UCSD-AML1 (cell line): ENCODE measurements around the gene ABCD4.

Source experiments
- DNase-seq: peaks from one replicate; lab custom pipeline; 2025; ENCODE audit not compliant: unreplicated experiment; lab: John Stamatoyannopoulos, UW

ABCD4 gene

GRCh38 chr14:74260525-74261233 lies 42.1 kb downstream of the ABCD4 start:
- DNase-seq, result no peak

GRCh38 chr14:74259513-74259912 lies 43.2 kb downstream of the ABCD4 start:
- DNase-seq, result no peak

GRCh38 chr14:74258764-74259035 lies 44.0 kb downstream of the ABCD4 start:
- DNase-seq, result no peak

- DNase-seq, result no peak
Observed at GRCh38 chr14:74257941-74258763, 44.6 kb downstream of the ABCD4 start.

- DNase-seq, result peak; percentile 67
Observed at GRCh38 chr14:74257078-74257940, 45.4 kb downstream of the ABCD4 start.

GRCh38 chr14:74255281-74255680 lies 47.5 kb downstream of the ABCD4 start:
- no peak for DNase-seq

GRCh38 chr14:74249433-74250375 lies 53.0 kb downstream of the ABCD4 start:
- DNase-seq, result no peak

- DNase-seq, result no peak
Observed at GRCh38 chr14:74248017-74248416, 54.7 kb downstream of the ABCD4 start.

GRCh38 chr14:74246542-74246941 lies 56.2 kb downstream of the ABCD4 start:
- no peak for DNase-seq

- no peak for DNase-seq
Observed at GRCh38 chr14:74245292-74245691, 57.4 kb downstream of the ABCD4 start.

GRCh38 chr14:74244115-74244514 lies 58.6 kb downstream of the ABCD4 start:
- no peak for DNase-seq

- DNase-seq, result no peak
Observed at GRCh38 chr14:74243051-74243450, 59.7 kb downstream of the ABCD4 start.

- no peak for DNase-seq
Observed at GRCh38 chr14:74242780-74243042, 60.0 kb downstream of the ABCD4 start.

- no peak for DNase-seq
Observed at GRCh38 chr14:74242021-74242779, 60.5 kb downstream of the ABCD4 start.

GRCh38 chr14:74241652-74242017 lies 61.1 kb downstream of the ABCD4 start:
- DNase-seq, result no peak

GRCh38 chr14:74240794-74241651 lies 61.7 kb downstream of the ABCD4 start:
- DNase-seq, result no peak

GRCh38 chr14:74239848-74240793 lies 62.6 kb downstream of the ABCD4 start:
- no peak for DNase-seq
